ENCODE data around the gene ZDHHC22.

ZDHHC22 gene

GRCh38 chr14:77100961-77101360 is 40.6 kb downstream of the ZDHHC22 start:
- Mint-ChIP-seq H3K4me3 (no peak overlapping the region), H3K9me3 (no peaks in the 10 kb centered on the region), H3K27me3 (ENCODE audit: low read depth, poor library complexity) (peaks cover 5% of the 10 kb centered on the region), H3K4me1 (peaks cover 74% of the 10 kb centered on the region), H3K27ac (no peak overlapping the region), H3K36me3 (ENCODE audit: low read depth) (no peaks in the 10 kb centered on the region)
- DNase-seq: no peak
- no peak for TF ChIP-seq CTCF (IDR thresholded peaks at IDR 0.05)

GRCh38 chr14:77099425-77100167 is 42.0 kb downstream of the ZDHHC22 start:
- Mint-ChIP-seq H3K27ac (no peak overlapping the region), H3K27me3 (ENCODE audit: low read depth, poor library complexity) (peaks cover 5% of the 10 kb centered on the region), H3K4me3 (peak overlapping the region; percentile 90), H3K9me3 (no peaks in the 10 kb centered on the region), H3K36me3 (ENCODE audit: low read depth) (no peaks in the 10 kb centered on the region), H3K4me1 (peaks cover 70% of the 10 kb centered on the region)
- no peak for TF ChIP-seq CTCF (IDR thresholded peaks at IDR 0.05)
- DNase-seq: no peak

DNA sequence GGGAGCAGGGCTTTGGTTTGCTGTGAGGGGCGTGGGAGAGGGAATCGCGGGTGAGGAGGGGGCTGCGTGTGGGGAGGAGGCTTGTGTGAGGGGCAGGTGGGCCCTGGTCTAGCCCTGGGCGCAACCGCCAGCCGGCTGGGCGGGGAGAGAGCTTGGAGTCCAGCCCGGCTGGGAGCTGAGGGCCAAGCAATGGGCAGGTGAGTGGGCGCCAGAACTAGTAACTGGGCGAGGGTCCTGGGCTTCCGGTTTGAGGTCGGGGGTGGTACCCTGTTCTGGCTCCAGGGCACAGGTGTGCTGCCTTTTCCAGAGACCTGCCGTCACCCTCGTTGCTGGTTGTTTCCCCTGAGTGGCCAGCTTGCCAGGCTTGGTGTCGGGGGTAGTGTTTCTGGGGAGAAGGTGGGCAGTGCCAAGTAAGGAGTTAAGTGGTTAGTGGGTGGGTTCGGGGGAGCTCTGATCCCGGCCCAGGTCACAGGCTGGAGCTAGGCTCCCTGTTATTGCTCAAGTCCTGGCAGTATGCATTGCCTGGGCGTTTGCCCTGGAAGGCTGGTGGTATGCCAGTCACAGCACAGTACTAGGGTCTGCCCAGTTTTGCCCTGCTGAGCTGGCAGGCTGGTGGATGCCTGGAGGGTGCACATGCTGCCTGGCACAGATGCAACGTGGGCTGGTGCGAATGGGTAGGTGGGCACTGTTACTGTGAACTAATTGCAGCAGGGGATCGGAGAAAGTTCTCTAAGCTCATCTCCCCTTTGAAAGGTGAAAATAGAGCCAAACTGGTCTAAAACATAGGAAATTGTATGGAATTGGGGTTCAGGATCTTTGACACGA is 42.9 kb downstream of the ZDHHC22 start:
- Mint-ChIP-seq H3K9me3 (no peaks in the 10 kb centered on the region), H3K36me3 (ENCODE audit: low read depth) (no peaks in the 10 kb centered on the region), H3K27ac (peak overlapping the region; percentile 77), H3K27me3 (ENCODE audit: low read depth, poor library complexity) (peaks cover 5% of the 10 kb centered on the region), H3K4me3 (peak overlapping the region; percentile 90), H3K4me1 (peaks cover 64% of the 10 kb centered on the region)
- DNase-seq: no peak
- TF ChIP-seq CTCF (IDR thresholded peaks at IDR 0.05): no peak

DNA sequence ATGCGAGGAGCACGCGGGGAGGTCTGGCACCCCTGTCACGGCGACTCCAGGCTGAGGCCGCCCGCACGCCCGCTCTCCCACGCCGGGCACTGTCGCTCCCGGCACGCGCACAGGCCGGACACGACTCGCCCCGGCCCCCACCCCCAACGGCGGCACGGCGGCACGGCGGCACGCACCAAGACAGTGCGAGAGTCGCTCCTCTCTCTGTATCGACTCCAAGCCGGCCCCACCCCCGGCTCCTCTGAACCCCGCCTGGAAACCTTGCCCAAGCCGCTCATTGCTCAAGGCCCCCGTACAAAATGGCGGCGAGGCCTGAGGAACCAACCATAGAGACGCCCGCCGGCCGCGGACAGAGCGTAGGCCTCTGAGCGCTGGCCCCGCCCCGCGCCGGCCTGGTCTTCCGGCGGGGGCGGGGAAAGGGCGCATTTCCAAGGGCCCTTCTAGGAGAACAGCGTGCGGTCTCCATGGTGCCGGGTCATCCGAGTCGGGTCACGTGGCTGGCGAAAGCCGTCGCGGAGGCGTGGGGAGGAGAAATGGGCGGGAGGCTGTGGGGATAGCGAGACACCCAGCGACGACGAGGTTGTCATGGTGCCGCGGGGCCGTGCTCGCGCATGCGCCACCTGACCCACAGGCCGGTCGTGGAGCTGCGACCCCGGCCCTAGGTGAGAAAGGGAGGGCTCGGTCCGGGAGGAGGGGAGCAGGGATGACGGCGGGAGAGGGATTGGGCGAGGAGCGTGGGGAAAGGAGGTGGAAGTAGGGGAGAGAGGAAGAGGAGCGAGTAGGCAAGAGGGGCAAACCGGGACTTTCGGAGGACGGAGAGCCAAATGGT is 43.7 kb downstream of the ZDHHC22 start, which contains the start of gene CIPC:
Gene CIPC, plus strand, starts transcription at position 559 of the 829 bp plus-strand sequence. CDS start 7,451 bp downstream, outside the sequence.
- DNase-seq: peak; percentile 99
- H3K9me3 Mint-ChIP-seq: no peaks in the 10 kb centered on the region
- H3K36me3 Mint-ChIP-seq (ENCODE audit: low read depth): no peaks in the 10 kb centered on the region
- H3K4me3 Mint-ChIP-seq: peak within 1 kb of the TSS; percentile 90
- peaks cover 5% of the 10 kb centered on the region for H3K27me3 Mint-ChIP-seq (ENCODE audit: low read depth, poor library complexity)
- no peak for TF ChIP-seq CTCF (IDR thresholded peaks at IDR 0.05)
- H3K4me1 Mint-ChIP-seq: peaks cover 64% of the 10 kb centered on the region
- peak within 1 kb of the TSS; percentile 99 for H3K27ac Mint-ChIP-seq

DNA sequence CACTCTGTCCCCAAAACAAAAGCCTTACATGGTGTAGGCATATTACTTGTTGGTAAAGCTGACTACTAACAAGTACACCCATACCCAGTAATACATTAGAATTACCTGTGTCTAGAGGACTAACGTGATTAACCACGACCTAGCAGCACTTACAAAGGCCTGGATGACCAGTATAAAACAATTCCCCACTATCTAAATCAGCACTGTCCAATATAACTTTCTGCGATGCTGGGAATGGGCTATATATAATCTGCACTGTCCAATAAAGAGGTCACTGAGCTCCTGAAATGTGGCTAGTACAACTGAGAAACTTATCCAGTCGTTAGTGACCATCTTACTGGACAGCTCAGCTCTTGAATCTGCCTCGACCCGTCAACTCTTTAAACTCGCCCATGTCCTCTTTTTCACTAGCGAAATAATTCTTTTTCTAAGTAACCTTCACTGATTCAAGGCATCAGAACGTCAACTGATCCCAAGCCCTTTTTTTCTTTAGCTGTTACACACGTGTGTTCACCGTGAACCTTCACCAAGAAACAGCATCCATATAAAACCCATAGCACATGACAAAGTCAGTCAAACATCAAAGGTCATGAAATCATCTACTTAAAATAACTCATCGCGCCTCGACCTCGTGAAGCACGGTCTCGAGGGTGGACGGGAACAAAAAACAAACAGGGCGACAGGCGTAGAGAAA is 44.4 kb downstream of the ZDHHC22 start:
- peaks cover 5% of the 10 kb centered on the region for H3K27me3 Mint-ChIP-seq (ENCODE audit: low read depth, poor library complexity)
- DNase-seq: no peak
- H3K9me3 Mint-ChIP-seq: no peaks in the 10 kb centered on the region
- H3K4me1 Mint-ChIP-seq: peaks cover 64% of the 10 kb centered on the region
- H3K4me3 Mint-ChIP-seq: peak overlapping the region; percentile 90
- H3K27ac Mint-ChIP-seq: peak overlapping the region; percentile 84
- no peaks in the 10 kb centered on the region for H3K36me3 Mint-ChIP-seq (ENCODE audit: low read depth)
- no peak for TF ChIP-seq CTCF (IDR thresholded peaks at IDR 0.05)
